Esophagus mucosa (tissue), 1 donor: Measurements from ENCODE around the gene GEMIN4. TPM values are rescaled to one million over a fixed set of nuclear protein-coding genes. Genes with fewer than 3 reads are reported as not detected.
A peak's percentile ranks its signal among the peaks of the same experiment; 100 is the strongest.
"Not testable (repeated sequence)": the region's sequence is repeated elsewhere in the genome, so short reads cannot be mapped to it uniquely, and the experiment has no call there.

Experiments used
- ATAC-seq: fragments of 200-7000 bp; cut with Tn5 transposase; one replicate; pipeline ENCODE4 v1.9.1; 2020
- total RNA-seq: library from RNA; stranded (reverse); gene quantifications from one replicate; pipeline ENCODE4 v1.2.4, GENCODE V29; 2023
- donor health status: DM: yes; HTN: yes; CAD: no.

The GEMIN4 gene
- total RNA-seq, result 20.1 TPM

GRCh38 chr17:752002-752619, at the start of gene GEMIN4:
Gene GEMIN4, minus strand, starts transcription at chr17:752264. Its CDS starts 122 bp downstream, at chr17:752142.
- ATAC-seq, result peak; percentile 96

DNA sequence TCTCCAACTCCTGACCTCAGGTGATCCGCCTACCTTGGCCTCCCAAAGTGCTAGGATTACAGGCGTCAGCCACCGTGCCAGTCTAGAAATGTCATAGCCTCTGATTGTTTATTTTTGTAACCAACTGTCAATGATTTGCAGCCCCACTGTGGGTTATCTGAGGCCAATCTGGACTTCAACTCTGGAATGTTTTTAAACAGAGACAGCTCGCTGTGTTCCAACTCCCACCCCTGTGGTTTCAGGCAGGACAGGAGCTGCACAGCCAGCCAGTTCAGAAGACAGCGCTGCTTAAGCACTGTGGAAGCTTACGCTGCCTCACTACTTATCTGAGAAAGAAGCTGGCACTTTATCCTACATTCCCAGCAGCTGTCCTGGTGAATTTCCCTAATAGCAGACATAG, 49.6 kb upstream of the GEMIN4 start:
- ATAC-seq, result no peak

- no peak for ATAC-seq
Measured at GRCh38 chr17:800446-801242, 48.6 kb upstream of the GEMIN4 start.

- no peak for ATAC-seq
Measured at GRCh38 chr17:799261-799660, 47.2 kb upstream of the GEMIN4 start.

GRCh38 chr17:798246-798645, 46.2 kb upstream of the GEMIN4 start:
- no peak for ATAC-seq

- no peak for ATAC-seq
Measured at GRCh38 chr17:797236-797840, 45.3 kb upstream of the GEMIN4 start.

DNA sequence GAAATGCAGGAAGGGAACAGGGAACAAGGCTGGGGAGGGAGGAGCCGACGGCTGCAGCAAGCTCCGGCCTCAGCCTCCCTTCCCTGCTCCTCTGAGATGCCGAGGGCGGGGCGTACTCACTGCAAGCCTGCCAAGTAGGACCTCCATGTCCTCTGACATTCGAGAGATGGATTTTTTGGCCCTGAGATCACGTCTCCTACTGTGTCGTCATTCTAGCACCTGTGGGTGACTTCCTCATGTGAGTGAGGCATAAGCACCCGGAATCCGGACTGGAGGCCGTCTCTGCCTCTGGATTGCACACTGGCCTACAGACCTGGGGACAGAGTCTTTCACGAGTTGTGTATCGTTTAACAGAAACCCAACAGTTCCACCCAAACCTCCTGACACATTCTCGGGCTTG, 44.5 kb upstream of the GEMIN4 start:
- no peak for ATAC-seq

- no peak for ATAC-seq
Measured at GRCh38 chr17:795721-796120, 43.7 kb upstream of the GEMIN4 start.

DNA sequence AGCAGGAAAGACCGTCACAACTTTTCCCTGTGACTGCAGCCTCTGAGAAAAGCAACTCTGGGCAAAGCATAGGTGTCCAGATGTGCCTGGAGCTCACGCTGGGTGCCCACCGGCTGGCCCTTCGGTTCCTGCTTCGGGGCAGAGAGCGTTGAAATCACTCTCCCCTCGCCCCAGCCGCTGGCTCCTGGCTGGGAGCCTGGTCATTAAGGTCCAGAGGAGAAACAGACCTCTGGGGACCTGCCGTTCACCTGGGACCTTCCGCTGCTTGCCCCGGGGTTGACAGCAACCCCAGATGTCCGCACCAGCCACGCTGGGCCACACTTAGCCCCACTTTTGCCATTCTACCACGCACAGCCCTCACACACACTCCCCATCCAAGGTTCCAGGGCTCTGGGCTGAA, 43.2 kb upstream of the GEMIN4 start:
- no peak for ATAC-seq

GRCh38 chr17:794876-795275, 42.8 kb upstream of the GEMIN4 start:
- peak; percentile 24 for ATAC-seq

GRCh38 chr17:792277-792676, 40.2 kb upstream of the GEMIN4 start:
- peak; percentile 27 for ATAC-seq

GRCh38 chr17:791829-792228, 39.8 kb upstream of the GEMIN4 start:
- ATAC-seq, result no peak

DNA sequence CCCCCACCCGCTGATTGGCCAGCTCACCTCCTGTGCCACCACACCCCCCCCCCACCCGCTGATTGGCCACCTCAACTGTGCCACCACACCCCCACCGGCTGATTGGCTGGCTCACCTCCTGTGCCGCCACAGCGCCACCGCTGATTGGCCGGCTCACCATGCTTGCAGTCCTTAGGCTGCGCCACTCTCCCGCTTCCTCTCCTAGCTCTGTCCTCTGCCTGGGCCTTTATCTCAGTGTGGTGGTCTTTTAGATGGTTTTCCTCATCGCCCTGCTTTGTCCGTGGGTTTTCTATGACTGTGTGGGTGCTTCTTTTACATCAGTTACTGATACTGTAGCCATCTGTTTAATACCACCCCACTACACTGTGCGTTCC, 38.8 kb upstream of the GEMIN4 start:
- peak; percentile 0 for ATAC-seq

DNA sequence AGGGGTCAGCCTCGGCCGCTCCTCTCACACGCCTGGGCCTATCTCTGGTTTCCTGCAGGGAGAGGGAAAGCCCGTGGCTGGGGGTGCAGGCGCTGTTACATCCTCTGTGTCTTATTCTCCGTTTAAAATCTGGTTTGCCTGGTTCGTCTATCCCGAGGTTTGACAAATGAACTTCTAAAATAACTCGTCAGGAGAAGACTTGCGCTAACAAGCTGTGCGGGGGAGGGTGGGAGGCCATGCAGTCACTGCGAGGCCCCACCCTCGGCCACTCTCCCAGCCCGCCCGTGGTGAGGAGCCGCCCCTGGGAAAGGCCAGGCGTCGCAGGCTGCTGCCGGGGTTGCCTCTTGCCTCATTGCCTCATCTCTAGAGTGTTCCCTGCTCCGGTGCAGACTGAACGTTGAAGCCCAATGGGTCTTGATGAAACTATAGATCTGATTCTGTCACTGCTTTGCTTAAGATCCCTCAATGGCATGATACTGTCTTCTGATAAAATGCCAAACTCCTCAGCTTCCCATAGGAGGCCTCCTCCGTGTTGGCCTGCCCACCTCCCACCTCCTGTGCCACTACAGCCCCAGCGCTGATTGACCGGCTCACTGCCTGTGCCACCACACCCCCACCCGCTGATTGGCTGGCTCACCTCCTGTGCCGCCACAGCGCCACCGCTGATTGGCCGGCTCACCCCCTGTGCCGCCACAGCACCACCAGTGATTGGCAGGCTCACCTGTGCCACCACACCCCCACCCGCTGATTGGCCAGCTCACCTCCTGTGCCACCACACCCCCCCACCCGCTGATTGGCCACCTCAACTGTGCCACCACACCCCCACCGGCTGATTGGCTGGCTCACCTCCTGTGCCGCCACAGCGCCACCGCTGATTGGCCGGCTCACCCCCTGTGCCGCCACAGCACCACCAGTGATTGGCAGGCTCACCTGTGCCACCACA, 38.1 kb upstream of the GEMIN4 start:
- peak; percentile 88 for ATAC-seq

- ATAC-seq, result peak; percentile 18
Measured at GRCh38 chr17:789160-789840, 37.2 kb upstream of the GEMIN4 start.

DNA sequence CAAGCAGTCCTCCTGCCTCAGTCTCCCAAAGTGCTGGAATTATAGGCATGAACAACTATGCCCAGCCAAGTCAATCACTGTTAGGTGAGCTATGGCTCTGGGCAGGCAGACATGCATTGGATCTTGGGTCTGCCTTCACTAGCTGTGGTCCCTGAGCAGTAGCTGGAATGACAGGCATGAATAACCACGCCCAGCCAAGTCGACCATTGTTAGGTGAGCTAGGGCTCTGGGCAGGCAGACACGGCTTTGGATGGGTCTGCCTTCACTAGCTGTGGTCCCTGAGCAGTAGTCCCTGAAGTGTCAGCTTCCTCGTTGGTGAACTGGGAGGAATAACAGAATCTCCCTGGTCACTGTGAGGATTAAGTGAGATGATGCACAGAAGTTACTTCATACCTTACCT, 36.5 kb upstream of the GEMIN4 start:
- no peak for ATAC-seq

- no peak for ATAC-seq
Measured at GRCh38 chr17:787641-788221, 35.7 kb upstream of the GEMIN4 start.

DNA sequence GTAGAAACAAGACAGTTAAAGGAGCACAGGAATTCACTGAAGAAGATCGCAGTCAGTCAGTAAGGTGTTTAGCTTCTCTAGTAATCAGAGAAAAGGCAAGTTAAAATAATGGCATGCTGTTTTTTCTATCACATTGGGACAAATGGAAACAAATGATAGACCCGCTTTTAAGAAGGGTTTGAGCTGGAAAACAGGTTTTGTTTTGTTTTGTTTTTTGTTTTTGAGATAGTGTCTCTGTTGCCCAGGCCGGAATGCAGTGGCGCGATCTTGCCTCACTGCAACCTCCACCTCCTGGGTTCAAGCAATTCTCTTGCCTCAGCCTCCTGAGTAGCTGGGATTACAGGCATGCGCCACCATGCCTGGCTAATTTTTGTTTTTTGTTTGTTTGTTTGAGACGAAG, 33.8 kb upstream of the GEMIN4 start:
- ATAC-seq, result not testable (repeated sequence)

GRCh38 chr17:784143-784542, 32.1 kb upstream of the GEMIN4 start:
- ATAC-seq, result peak; percentile 73

DNA sequence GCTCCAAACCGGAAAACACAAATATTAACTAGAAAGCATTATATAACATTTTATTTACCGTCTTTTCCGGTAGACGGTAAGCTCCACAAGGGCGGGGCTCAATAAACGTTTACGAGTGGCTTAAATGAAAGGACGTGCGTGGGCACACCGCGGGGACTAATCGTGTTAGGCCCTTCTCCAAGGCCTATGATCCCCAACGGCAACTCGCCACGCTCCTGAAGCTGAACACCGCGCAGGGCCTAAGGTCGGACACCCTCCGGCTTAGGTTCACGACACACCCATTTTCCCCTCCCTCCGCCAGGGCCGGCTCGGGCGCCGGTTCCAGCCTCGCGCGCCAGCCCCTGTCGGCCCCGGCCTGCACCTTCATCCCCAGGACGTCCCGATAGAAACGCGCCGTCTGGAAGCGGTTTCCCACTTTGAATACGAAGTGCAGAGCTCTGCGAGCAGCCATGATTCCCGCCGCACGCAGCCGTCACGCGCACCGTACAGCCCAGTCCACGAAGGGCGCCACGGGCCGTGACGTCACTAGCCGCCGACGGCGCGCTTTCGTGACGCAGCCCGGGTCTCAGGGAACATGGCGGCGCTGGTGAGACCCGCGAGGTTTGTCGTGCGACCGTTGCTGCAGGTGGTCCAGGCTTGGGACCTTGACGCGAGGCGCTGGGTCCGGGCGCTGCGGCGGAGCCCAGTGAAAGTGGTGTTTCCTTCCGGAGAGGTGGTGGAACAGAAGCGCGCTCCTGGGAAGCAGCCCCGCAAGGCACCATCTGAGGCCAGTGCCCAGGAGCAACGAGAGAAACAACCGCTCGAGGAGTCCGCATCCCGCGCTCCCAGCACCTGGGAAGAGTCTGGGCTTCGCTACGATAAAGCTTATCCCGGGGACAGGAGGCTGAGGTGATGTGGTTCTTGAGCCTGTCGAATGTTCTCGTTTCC, 30.0 kb upstream of the GEMIN4 start, which contains the start of the genes GLOD4 and MRM3:
GLOD4 (minus strand) TSS at position 476 of the 927 bp plus-strand sequence; CDS start at position 451, 25 bp downstream.
MRM3 (plus strand) TSS at position 549 of the 927 bp plus-strand sequence; CDS start at position 575, 26 bp downstream.
- ATAC-seq, result peak; percentile 91
